NK-92 (cell line): ENCODE results near the gene CYBC1.

ENCODE experiments used
- DNase-seq: peaks from one replicate; lab custom pipeline; 2025; ENCODE audit not compliant: unreplicated experiment; lab: John Stamatoyannopoulos, UW

CYBC1 gene

GRCh38 chr17:82450357-82451106 is at the start of gene CYBC1:
TSS of gene CYBC1 (minus strand) at chr17:82450752. CDS start at chr17:82449254, 1,498 bp downstream.
- DNase-seq = peak; percentile 60

GRCh38 chr17:82497483-82498405 is 47.2 kb upstream of the CYBC1 start:
- no peak for DNase-seq

- peak; percentile 15 for DNase-seq
These were observed 46.2 kb upstream of the CYBC1 start for GRCh38 chr17:82496529-82497434.

- no peak for DNase-seq
These were observed 45.4 kb upstream of the CYBC1 start for GRCh38 chr17:82495844-82496528.

- peak; percentile 11 for DNase-seq
These were observed 43.9 kb upstream of the CYBC1 start for GRCh38 chr17:82494236-82495055.

- no peak for DNase-seq
These were observed 42.8 kb upstream of the CYBC1 start for GRCh38 chr17:82493226-82493781.

GRCh38 chr17:82492643-82493225 is 42.2 kb upstream of the CYBC1 start:
- no peak for DNase-seq

- DNase-seq = no peak
These were observed 41.0 kb upstream of the CYBC1 start for GRCh38 chr17:82491533-82491932.

GRCh38 chr17:82491196-82491530 is 40.6 kb upstream of the CYBC1 start:
- no peak for DNase-seq

GRCh38 chr17:82490512-82491195 is 40.1 kb upstream of the CYBC1 start:
- no peak for DNase-seq

GRCh38 chr17:82489851-82490511 is 39.4 kb upstream of the CYBC1 start:
- DNase-seq = no peak

GRCh38 chr17:82489117-82489516 is 38.6 kb upstream of the CYBC1 start:
- DNase-seq = no peak

GRCh38 chr17:82487910-82488309 is 37.4 kb upstream of the CYBC1 start:
- DNase-seq = no peak

GRCh38 chr17:82486231-82487094 is 35.9 kb upstream of the CYBC1 start:
- DNase-seq = no peak

- no peak for DNase-seq
These were observed 33.3 kb upstream of the CYBC1 start for GRCh38 chr17:82483836-82484235.

- no peak for DNase-seq
These were observed 32.7 kb upstream of the CYBC1 start for GRCh38 chr17:82483204-82483660.

GRCh38 chr17:82480318-82480717 is 29.8 kb upstream of the CYBC1 start:
- no peak for DNase-seq
